ENCODE measurements around the gene DLG4.

Gene DLG4

DNA sequence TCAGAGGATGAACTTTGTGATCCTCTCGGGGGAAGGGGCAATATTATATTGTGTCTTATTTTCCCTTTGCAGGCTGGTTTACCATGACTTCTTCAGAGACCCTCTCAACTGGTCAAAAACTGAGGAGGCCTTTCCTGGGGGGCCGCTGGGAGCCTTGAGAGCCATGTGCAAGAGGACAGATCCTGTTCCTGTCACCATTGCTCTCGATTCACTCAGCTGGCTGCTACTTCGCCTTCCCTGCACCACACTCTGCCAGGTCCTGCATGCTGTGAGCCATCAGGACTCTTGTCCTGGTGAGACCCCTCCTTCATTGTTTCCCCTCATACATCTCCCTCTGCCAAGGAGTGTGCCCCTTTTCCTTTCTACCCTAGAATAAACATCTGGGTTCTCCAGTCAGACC lies 34.9 kb upstream of the DLG4 start:
- H3K4me3 ChIP-seq (ENCODE audit: low read depth, low read length), result no peak overlapping the region
- TF ChIP-seq, protein P1, sequence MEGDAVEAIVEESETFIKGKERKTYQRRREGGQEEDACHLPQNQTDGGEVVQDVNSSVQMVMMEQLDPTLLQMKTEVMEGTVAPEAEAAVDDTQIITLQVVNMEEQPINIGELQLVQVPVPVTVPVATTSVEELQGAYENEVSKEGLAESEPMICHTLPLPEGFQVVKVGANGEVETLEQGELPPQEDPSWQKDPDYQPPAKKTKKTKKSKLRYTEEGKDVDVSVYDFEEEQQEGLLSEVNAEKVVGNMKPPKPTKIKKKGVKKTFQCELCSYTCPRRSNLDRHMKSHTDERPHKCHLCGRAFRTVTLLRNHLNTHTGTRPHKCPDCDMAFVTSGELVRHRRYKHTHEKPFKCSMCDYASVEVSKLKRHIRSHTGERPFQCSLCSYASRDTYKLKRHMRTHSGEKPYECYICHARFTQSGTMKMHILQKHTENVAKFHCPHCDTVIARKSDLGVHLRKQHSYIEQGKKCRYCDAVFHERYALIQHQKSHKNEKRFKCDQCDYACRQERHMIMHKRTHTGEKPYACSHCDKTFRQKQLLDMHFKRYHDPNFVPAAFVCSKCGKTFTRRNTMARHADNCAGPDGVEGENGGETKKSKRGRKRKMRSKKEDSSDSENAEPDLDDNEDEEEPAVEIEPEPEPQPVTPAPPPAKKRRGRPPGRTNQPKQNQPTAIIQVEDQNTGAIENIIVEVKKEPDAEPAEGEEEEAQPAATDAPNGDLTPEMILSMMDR (IDR thresholded peaks at IDR 0.05; ENCODE audit: low read depth, low read length, missing control alignments), result no peak
- in situ Hi-C loops (cut with HindIII; ENCODE audit: low sequenced_read_pairs), result no loop called here
- no peak for DNase-seq (ENCODE audit: low read depth)

DNA sequence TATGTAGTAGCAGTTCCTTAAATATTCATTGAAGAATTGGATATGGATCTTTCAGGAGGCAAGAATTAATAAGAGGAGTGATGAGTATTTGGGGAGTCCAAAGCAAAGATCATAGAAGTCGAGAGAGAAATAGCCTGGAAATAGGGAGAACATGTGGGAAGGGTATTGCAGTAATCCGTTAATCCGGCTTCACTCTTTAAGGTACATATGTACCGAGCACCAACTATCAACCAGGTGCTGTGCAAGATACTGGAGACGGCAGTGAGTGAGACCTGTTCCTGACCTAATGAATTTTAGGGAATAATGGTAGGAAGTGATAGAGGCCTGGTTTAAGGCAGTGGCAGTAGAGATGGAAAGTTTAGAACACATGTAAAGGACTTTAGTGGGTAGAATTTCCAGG lies 33.4 kb upstream of the DLG4 start:
- DNase-seq (ENCODE audit: low read depth), result no peak
- H3K4me3 ChIP-seq (ENCODE audit: low read depth, low read length), result peak overlapping the region; percentile 84
- in situ Hi-C loops (cut with HindIII; ENCODE audit: low sequenced_read_pairs), result no loop called here
- TF ChIP-seq, protein P1 (IDR thresholded peaks at IDR 0.05; ENCODE audit: low read depth, low read length, missing control alignments), result no peak

DNA sequence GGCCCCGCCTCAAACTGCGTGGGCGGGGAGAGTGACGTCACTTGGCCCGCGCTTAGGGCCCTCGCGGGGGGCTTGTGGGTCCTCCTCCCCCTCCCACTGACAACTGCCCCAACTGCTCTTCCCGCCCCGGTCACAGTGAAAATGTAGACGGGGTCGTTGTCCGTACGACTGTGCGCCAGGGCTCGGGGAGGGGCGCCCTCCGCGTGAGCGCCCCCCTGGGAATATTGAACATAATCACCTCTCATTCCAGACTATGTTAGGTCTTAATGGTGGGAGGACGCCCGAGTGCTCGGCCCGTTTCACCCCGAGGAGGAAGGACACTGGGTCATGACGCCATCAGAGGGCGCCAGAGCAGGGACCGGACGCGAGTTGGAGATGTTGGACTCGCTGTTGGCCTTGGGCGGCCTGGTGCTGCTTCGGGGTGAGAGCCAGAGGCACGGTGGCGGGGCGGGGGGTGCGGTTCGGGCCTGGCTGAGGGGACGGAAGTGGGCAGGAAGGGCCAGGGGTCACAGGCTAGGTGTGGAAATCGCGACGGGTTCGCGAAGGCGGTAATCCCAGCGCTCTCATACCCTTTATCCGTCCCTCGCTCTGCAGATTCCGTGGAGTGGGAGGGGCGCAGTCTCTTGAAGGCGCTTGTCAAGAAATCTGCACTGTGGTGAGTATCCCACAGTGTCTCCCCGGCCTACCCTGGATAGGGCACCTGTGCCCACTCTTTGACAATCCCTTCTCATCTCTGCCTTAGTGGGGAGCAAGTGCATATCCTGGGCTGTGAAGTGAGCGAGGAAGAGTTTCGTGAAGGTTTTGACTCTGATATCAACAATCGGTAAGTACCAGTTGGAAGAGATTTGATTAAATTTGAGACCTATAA lies 32.8 kb upstream of the DLG4 start, which contains the start of gene ELP5:
Gene ELP5 (plus strand): TSS at position 40 of the 868 bp plus-strand sequence. CDS start 336 bp downstream, at position 376.
- H3K4me3 ChIP-seq (ENCODE audit: low read depth, low read length), result peak within 1 kb of the TSS; percentile 84
- peak; percentile 86 for DNase-seq (ENCODE audit: low read depth)
- TF ChIP-seq, protein P1 (IDR thresholded peaks at IDR 0.05; ENCODE audit: low read depth, low read length, missing control alignments), result no peak
- in situ Hi-C loops (cut with HindIII; ENCODE audit: low sequenced_read_pairs), result no loop called here

DNA sequence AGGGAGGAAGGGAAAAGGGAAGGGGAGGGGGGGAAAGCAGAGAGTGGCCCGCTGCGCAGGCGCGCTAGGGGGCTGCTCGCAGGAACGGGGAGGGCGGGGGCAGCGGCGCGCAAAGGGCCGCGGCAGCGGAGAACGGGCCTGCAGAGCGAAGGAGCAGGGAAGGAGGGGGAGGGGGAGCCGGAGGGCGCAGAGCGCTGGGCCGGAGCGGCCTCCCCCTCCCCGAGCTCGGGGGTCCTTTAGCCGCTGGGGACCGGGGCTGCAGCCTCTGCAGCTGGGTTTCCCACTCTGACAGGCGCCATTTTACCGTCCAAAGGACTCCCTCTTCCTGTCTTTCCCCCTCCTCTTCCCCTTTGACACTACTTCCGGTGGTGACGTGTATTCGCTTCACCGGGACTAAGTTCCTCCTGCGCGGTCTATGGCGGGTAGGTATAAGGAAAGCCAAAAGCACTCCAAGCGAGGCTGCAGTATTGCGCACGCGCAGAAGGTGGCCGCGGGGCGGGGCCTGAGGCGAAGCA lies 32.1 kb upstream of the DLG4 start, which contains the start of gene CTDNEP1:
Gene CTDNEP1 (minus strand): TSS at position 74 of the 515 bp plus-strand sequence. CDS start 438 bp downstream, outside the sequence.
- TF ChIP-seq, protein P1 (IDR thresholded peaks at IDR 0.05; ENCODE audit: low read depth, low read length, missing control alignments), result no peak
- in situ Hi-C loops (cut with HindIII; ENCODE audit: low sequenced_read_pairs), result no loop called here
- peak within 1 kb of the TSS; percentile 84 for H3K4me3 ChIP-seq (ENCODE audit: low read depth, low read length)
- DNase-seq (ENCODE audit: low read depth), result peak; percentile 99

DNA sequence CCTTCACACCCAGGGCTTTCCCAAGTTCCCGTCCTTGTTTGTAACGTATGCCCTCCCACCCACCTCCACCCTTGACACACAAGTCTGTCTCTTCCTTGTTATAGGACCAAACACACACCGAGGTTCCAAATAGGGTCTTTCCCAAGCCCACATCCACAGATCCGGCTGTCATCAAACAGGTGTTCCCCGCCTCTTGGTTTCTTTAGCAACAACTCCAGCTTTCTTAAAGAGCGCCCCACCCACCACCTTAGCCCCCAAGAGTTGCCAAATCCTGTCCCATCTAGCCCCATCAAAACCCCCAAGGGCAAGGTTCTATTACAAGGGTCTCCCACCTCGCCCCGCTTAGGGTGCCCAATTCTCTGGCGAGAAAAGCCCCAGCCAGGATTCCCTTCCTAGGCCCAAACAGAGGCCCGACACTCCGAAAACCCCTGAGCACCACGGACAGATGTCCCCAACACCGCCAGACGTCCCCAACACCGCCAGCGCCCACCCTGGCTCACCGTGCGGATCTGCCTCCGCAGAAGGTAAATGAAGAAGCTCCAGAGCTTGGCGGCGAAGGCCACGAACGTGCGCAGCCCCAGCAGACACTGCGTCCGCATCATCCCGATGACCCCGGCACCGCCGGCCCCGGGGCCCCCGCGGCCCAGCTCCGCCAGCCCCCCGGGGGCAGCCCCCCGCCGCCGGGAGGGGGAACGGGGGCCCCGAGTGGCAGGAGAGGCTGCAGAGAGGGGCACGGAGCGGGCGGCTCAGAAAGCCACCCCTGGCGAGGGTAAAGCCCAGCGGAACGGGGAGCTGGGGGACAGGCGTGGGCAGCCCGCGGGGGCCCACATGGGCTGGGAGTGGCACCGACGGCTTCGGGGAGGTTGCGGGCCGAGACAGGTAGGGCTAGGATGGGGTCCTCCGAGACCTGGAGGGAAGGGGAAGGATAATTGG lies 31.3 kb upstream of the DLG4 start:
- in situ Hi-C loops (cut with HindIII; ENCODE audit: low sequenced_read_pairs), result no loop called here
- H3K4me3 ChIP-seq (ENCODE audit: low read depth, low read length), result peak overlapping the region; percentile 84
- DNase-seq (ENCODE audit: low read depth), result no peak
- TF ChIP-seq, protein P1 (IDR thresholded peaks at IDR 0.05; ENCODE audit: low read depth, low read length, missing control alignments), result no peak

DNA sequence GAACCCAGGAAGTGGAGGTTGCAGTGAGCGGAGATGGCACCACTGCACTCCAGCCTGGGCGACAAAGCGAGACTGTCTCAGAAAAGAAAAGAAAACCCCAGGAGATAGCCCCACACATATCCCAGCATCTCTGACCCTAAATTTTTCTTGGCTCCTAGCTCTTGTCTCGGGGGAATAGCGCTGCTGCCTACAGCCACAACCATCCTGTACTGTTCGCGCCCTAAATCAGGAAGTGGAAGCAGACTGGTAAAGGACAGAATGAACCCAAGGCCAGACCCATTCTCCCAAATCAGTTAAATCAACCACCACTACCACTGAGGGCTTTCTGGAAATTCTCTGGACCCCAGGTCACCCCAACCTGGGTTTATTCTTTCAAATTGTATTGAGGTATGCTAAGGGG lies 30.2 kb upstream of the DLG4 start:
- TF ChIP-seq, protein P1 (IDR thresholded peaks at IDR 0.05; ENCODE audit: low read depth, low read length, missing control alignments), result no peak
- in situ Hi-C loops (cut with HindIII; ENCODE audit: low sequenced_read_pairs), result no loop called here
- no peak for DNase-seq (ENCODE audit: low read depth)
- H3K4me3 ChIP-seq (ENCODE audit: low read depth, low read length), result peak overlapping the region; percentile 84
